ENCODE data around the gene TAF13.
"Not testable (repeated sequence)": the region's sequence is repeated elsewhere in the genome, so short reads cannot be mapped to it uniquely, and the experiment has no call there.

Gene TAF13

DNA sequence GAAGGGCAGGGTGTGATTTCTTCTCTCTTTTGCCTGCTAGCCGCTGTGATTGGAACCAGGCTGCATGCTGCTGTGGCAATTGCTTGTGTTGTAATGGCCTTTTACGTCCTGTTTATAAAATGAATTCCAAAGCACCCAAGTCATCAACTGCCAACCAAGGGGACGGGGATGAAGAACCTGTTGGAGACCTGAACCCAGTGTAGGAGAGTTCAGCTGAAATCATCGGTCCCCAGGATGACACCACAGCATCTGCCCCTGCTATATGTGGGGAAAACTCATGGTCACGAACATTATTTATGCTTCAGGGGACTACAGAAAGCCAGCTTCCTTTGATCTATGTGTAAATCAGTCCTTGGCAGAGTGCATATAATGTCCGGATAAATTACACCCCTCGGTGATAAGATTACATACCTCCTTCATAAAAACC lies 18.6 kb upstream of the TAF13 start:
- no peak for DNase-seq (ENCODE audit: low read depth, low spot score)
- H3K27ac ChIP-seq = no peak overlapping the region

DNA sequence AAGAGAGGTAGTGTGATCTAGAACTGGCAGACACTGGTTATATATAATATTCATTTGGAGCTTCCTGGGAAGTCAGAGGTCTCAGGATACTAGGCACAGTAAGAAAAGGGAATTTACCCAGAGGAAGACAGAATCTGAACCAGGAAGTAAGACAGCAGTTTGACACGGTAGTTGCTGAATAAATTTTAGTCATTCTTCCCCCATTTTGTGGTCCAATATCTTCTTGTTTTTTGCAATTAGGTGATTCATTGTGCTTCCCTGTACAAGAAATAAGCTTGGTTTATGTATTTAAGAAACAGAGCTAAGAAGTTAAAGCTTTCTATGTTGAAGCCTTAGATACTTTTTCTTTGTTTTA lies 16.0 kb upstream of the TAF13 start:
- DNase-seq (ENCODE audit: low read depth, low spot score) = no peak
- H3K27ac ChIP-seq = peak overlapping the region; percentile 85

DNA sequence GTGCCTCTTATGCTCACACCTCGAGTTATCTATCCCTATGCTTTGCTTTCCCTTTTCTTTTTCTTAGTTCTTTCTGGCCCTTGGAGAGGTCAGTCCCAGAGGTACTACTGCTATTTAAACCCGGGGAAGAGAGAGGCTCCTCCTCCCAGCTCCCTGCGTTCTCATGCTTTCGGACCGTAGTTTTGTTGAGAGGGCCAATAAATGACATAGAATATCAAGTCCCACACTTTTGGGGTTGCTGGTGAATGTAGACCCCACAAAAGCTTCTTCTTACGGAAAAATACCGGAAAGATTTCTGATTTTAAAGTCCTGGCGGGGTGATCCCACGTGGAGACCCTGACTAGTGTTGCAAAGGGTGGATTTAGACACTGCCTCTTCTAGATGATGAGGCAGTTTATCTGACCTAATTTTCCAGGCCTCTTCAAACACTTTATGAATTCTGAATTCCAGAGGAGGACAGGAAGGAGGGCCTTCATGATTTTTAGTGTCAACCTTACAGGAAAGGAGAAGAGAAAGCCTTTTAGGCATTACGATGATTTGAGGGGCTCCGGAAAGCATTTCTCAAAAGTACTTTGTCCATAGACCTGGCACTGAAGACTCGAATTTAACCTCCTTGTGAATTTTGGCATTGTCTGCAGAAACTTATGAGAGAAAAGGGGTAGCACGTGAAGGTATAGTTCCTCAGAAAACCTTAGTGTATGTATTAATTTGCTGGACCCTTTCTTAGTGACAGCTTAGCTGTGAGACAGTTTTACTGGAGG lies 15.5 kb upstream of the TAF13 start:
- DNase-seq (ENCODE audit: low read depth, low spot score) = no peak
- peak overlapping the region; percentile 85 for H3K27ac ChIP-seq

DNA sequence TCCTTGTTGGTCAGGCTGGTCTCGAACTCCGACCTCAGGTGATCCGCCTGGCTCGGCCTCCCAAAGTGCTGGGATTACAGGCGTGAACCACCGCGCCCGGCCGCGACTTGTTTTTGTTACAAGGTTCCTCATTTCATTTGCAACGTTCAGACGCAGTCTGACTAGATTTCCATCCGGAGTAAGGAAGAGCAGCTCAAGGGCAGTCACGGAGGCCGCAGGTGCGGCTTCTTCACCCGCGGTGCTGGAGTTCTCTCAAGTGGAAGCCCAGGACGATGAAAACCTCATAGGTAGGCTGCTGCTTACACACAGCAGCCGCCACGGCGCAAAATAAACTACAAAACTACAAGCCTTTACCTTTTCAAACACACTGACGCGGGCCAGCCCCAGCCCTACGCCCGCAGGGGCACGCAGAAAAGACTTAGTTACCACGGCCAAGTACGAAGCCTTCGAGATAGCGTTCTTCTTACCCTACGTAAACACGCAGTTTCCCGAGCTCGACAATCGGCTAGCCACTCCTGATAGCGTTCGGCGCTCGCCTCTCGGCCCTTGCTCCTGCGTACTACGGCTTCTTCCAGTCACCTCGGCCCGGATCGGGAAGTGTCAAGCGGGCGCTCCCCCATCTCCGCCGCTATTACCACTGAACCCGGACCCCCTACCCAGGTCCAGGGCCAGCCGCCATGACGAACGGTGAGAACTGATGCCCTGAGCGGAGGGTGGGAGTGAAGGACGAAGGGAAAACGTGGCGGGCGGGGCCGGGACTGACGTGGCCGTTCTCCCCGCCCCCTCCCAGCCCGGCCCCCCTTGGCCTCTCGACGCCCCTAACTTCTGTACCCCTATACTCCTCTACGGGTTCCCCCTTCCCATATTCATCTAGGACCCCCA lies 14.6 kb upstream of the TAF13 start, which contains the start of gene TMEM167B:
Gene TMEM167B (plus strand): TSS at position 569 of the 882 bp plus-strand sequence. CDS start 109 bp downstream, at position 678.
- H3K27ac ChIP-seq = peak within 1 kb of the TSS; percentile 85
- DNase-seq (ENCODE audit: low read depth, low spot score) = peak; percentile 73

DNA sequence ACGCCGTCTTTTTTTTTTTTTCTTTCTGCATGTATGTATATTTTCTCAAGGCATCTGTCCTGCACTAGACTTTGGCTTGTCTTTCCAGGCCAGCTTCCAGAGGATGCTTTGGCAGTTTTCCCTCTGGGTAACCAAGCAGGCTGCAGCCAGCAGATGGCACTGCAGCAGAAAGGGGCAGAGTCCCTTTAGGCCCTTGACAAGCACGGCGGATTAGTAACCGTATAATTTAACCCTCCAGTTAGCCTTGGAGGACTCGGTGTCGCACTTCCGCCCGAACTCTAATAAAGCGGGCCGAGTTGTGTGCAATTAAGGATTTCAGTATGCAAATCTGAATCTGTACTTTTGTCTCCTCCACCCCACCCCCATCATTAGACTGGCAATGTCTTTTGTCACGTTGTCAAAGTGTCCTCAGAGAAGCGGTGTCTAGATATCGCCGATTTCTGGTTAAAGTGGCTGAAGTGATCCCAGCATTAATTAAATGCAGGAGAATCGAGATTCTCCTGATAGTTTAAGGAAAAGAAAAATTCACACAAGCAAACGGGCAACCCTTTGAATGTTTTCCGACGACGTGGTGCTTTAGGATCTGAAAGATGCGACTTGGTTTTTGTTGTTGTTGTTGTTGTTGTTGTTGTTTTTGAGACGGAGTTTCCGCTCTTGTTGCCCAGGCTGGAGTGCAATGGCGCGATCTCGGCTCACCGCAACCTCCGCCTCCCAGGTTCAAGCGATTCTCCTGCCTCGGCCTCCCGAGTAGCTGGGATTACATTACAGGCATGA lies 13.6 kb upstream of the TAF13 start:
- H3K27ac ChIP-seq = peak overlapping the region; percentile 85
- no peak for DNase-seq (ENCODE audit: low read depth, low spot score)

DNA sequence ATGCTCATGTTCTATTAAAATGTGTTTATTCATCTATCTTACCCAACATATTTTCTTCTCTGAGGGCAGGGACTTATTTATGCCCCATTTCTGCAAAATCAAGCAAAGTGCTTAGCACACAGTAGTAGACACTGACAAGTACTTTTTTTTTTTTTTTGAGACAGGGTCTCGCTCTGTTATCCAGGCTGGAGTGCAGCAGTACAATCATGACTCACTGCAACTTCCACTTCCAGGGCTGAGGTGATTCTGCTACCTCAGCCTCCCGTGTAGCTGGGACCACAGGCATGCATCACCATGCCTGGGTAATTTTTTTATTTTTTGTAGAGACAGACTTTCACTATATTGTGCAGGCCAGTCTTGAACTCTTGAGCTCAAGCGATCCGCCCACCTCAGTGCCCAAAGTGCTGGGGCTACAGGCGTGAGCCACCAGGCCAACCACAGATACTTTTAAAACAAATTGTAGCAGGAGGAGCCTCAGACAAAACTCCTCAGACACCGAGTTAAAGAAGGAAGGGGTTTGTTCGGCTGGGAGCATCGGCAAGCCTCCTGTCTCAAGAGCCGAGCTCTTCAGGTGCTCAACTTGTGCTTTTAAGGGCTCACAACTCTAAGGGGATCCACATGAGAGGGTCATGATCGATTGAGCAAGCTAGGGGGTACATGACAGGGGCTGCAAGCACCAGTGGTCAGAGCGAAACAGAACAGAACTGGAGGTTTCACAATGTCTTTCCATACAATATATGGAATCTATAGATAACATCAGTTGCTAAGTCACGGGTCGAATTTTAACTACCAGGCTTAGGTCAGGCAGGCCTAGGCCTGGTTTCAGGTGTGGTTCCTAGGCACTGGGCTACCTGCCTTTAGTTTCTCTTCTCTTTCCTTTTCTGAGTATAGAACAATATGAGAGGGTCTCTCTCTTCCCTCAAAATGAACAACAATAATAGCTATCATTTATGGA lies 9.0 kb upstream of the TAF13 start:
- H3K27ac ChIP-seq = no peak overlapping the region
- DNase-seq (ENCODE audit: low read depth, low spot score) = no peak

DNA sequence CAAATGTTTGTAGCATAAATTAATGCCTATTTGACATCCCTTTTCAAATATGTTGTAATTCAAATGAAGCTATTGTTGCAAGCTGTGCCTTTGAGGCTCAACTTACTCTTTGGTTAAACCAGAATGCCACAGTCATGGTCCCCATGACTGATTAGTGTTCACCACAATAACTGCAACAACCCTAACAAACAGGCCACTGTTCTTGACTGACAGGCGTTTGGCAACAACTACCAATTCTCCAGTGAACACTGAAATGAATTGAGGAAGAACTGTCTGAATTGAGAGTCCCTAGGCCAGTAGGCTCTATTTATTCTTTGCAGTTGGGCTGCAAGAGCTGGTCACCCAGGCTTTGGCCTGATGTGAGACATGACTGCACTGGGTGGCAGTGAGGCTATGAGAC lies 8.1 kb upstream of the TAF13 start:
- no peak overlapping the region for H3K27ac ChIP-seq
- DNase-seq (ENCODE audit: low read depth, low spot score) = no peak

DNA sequence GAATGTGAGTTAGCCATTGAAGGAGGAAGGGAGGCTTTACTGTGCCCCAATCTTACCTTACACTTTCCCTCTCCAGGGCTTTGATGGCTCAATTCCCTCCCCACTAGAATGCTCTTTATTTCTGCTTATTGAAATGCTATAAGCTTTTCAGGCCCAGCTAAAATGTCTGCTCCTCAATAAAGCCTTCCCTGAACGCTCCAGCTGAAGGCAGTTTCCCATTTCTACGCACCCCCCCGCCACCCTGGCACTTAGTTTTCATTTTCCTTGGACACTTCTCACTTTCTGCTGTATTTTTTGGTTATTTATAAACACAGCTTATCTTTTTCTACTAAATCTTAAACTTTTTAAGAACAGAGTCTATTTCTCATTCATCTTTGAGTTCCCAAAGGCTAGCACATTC lies 7.7 kb upstream of the TAF13 start:
- no peak for DNase-seq (ENCODE audit: low read depth, low spot score)
- H3K27ac ChIP-seq = no peak overlapping the region

DNA sequence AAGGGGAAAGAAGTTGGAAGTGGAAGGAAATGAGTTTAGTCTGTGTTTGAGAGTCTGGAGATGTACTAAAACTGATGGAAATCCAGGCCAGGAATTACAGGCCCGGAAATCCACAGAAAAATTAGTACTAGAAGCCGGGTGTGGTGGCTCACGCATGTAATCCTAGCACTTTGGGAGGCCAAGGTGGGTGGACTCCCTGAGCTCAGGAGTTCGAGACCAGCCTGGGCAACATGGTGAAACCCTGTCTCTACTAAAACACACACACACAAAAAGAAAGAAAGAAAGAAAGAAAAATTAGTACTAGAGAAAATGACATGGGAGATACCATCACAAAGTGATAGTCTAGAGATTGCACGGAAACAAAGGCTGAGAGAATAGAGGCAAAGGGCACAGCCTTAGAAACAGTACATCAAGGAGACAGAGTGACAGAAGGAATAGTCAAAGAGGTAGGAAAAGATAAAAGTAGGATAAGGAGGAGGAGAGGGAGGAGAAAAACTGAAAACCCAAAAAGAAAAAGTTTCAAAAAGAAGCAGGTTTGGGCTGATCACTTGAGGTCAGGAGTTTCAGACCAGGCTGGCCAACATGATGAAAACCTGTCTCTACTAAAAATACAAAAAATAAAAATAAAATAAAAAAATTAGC lies 4.8 kb upstream of the TAF13 start:
- H3K27ac ChIP-seq = no peak overlapping the region
- DNase-seq (ENCODE audit: low read depth, low spot score) = no peak

DNA sequence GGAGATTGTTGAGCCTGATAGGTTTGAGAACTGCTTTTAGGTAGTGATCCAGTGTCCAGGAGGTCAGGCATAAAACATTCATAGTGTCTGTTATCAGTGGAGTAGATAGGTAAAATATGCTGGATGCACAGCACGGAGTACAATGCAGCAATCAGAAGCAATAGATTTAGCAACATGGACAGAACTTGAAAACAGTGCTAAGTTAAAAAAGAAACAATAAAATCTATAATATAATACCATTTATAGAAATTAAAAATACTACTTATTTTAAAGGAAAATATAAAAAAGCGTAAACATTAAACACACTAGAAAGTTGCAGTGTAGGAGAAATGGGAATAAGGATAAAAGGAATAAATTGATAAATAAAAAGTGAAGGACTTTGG lies 3.4 kb upstream of the TAF13 start:
- H3K27ac ChIP-seq = no peak overlapping the region
- no peak for DNase-seq (ENCODE audit: low read depth, low spot score)

DNA sequence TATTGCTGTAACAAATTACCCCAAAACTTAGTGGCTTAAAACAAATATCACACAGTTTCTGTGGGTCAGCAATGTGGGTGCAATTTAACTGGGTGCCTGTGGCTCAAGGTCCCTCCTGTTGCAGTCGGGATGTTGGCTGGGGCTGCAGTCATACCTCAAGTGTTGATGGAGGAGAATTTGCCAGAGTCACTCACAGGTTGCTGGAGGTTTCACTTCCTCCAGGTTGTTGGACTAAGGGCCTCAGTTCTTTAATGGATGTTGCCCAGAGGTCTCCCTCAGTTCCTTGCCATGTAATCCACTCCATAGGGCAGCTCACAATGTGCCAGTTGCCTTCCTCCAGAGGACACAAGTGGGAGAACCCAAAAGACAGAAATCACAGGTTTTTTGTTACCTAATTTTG lies 2.5 kb upstream of the TAF13 start:
- DNase-seq (ENCODE audit: low read depth, low spot score) = no peak
- no peak overlapping the region for H3K27ac ChIP-seq

DNA sequence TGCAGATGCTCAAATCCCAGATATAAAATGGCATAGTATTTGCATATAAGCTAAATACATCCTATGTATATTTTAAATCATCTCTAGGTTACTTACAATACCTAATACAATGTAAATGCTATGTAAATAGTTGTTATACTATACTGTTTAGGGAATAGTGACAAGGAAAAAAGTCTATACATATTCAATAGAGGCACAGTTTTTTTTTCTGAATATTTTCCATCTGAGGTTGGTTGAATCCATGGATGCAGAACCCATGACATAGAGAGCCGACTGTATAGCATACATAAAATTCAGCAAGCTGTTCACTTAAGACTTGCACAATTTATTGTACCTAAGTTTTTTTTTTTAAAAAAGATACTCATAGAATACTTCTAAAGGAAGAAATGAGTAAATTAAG lies 6.5 kb downstream of the TAF13 start:
- no peak for DNase-seq (ENCODE audit: low read depth, low spot score)
- no peak overlapping the region for H3K27ac ChIP-seq

DNA sequence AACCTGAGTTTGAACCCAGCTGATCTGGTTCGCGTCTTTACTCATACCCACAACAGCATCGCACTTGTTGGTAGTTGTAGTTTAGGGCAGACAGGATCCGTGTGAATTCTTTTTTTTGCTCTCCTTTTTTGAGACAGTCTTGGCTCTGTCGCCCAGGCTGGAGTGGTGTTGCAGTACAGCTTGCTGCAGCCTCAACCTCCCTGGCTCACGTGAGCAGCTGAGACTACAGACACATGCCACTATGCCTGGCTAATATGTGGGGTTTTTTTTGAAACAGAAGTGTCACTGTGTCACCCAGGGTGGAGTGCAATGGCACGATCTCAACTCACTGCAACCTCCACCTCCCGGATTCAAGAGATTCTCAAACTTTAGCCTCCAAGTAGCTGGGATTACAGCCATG lies 7.9 kb downstream of the TAF13 start:
- DNase-seq (ENCODE audit: low read depth, low spot score) = no peak
- no peak overlapping the region for H3K27ac ChIP-seq

DNA sequence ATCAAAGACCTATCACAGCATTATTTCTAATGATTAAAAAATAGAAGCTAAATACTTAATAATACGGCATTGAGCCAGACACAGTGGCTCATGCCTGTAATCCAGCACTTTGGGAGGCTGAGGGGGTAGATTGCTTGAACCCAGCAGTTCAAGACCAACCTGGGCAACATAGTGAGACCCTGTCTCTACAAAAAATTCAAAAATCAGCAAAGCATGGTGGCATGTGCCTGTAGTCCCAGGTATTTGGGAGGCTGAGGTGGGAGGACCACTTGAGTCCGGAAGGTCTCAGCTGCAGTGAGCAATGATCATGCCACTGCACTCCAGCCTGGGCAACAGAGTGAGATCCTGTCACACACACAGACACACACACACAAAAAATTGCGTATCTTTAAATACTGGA lies 10.7 kb downstream of the TAF13 start:
- no peak overlapping the region for H3K27ac ChIP-seq

DNA sequence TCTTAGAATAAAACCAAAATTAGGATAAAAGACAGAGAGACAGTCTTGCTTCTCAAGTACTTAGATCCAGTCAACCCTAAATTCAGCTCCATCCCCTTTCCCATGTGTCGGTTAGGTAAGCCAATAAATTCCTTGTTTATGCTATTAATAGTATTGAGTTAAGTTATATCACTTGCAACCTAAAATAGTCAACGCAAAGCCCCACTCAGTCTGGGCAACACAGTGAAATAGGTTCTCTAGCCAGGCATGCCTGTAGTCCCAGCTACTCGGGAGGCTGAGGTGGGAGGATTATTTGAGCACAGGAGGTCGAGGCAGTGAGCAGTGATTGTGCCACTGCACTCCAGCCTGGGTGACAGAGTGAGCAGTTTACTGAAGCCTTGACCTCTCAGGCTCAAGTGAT lies 14.6 kb downstream of the TAF13 start:
- no peak overlapping the region for H3K27ac ChIP-seq
- no peak for DNase-seq (ENCODE audit: low read depth, low spot score)

More for the DNA sequence above, 10.7 kb downstream of the TAF13 start:
- no peak for DNase-seq (ENCODE audit: low read depth, low spot score)

DNA sequence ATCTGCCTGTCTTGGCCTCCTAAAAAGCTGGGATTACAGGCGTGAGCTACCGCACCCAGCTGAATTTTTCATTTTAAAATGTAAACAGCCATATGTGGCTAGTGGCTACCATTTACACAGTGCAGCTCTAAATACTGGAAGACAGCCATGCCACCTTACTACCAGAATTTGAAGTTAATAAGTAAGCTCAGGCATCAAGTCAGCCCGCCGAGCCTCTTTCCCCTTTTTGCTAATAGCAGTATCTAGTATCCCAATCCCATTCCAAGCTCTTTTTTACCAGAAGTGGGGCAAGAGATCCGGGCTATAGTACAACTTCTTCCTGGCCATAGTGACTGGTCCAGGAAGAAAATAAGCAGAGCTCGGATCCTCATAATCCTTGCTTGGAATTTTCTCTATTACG lies 15.1 kb downstream of the TAF13 start:
- H3K27ac ChIP-seq = no peak overlapping the region
- DNase-seq (ENCODE audit: low read depth, low spot score) = no peak

DNA sequence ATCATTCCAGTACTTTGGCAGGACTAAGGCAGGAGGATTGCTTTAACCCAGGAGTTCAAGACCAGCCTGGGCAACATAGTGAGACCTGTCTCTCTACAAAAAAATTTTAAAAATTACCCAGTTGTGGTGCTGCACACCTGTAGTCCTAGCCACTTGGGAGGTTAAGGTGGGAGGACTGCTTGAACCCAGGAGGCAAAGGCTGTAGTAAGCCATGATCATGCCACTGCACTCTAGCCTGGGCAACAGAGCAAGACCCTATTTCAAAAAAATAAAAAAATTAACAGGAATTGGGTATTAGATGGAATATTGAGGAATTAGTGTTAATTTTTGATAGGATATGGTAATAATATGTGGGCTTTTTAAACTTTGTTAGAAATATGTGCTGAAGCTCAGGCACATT lies 16.8 kb downstream of the TAF13 start:
- H3K27ac ChIP-seq = no peak overlapping the region
- DNase-seq (ENCODE audit: low read depth, low spot score) = no peak

DNA sequence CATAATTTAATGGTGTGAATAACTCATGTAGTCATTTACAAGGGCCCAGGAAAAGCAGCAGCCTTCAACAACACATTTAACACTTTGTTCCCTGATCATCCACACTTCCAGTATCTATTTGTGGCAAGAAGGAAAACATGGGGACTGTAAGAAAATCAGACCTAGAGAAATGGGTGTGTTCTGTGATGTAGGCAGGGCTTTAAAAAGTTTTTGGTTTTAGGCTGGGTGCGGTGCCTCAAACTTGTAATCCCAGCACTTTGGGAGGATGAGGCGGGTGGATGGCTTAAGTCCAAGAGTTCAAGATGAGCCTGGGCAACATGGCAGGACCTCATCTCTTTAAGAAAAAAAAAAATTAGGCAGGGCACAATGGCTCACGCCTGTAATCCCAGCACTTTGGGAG lies 19.7 kb downstream of the TAF13 start:
- no peak overlapping the region for H3K27ac ChIP-seq
- no peak for DNase-seq (ENCODE audit: low read depth, low spot score)

DNA sequence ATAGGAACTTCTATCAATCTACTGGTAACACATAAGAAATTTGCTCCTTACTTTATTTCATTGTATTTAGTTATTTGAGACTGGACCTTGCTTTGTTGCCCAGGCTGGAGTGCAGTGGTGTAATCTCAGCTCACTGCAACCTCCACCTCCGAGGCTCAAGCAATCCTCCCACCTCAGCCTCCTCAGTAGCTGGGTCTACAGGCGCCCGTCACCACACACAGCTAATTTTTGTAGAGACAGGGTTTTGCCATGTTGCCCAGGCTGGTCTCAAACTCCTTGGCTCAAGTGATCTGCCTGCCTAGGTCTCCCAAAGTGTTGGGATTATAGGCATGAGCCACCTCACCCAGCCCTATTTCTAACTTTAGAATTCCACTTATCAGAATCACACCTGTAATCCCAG lies 23.7 kb downstream of the TAF13 start:
- H3K27ac ChIP-seq; DNase-seq (ENCODE audit: low read depth, low spot score): not testable (repeated sequence)

Measured in epithelial cell of prostate (primary cell).